NCI-H82 treated with DMSO at 0.1 percent for 48 hours (cell line): ENCODE data around the gene DNAH12.
"Not testable (repeated sequence)": the region's sequence is repeated elsewhere in the genome, so short reads cannot be mapped to it uniquely, and the experiment has no call there.

ENCODE experiments used
- DNase-seq: peaks from one replicate; lab custom pipeline; 2025; ENCODE audit not compliant: unreplicated experiment; lab: John Stamatoyannopoulos, UW

DNAH12 gene

GRCh38 chr3:57335283-57335938 lies 208.7 kb downstream of the DNAH12 start:
- DNase-seq = no peak

GRCh38 chr3:57331078-57331610 lies 213.0 kb downstream of the DNAH12 start:
- no peak for DNase-seq

DNA sequence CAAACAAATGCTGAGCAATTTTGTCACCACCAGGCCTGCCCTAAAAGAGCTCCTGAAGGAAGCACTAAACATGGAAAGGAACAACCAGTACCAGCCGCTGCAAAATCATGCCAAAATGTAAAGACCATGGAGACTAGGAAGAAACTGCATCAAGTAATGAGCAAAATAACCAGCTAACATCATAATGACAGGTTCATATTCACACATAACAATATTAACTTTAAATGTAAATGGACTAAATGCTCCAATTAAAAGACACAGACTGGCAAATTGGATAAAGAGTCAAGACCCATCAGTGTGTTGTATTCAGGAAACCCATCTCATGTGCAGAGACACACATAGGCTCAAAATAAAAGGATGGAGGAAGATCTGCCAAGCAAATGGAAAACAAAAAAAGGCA lies 217.6 kb downstream of the DNAH12 start:
- DNase-seq = not testable (repeated sequence)

DNA sequence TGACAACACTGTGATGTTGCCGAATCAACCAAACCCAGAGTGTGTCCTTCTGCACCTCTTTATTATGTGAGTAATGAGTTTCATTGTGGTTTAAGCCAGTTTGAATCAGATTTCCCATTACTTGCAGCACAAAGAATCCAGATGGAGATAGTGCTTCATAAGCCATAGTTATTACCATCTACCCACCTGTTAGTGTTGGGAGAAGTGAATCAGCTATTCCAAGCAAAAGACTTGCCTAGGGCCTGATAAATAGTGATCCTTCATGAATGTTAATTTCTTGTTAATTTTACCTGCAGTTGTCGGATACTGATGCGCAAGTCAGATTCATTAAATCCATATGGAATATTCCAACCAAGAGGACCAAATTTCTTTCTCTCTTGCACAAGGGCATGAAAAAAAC lies 229.9 kb downstream of the DNAH12 start:
- DNase-seq = no peak

- no peak for DNase-seq
Measured at GRCh38 chr3:57309769-57310360, 234.3 kb downstream of the DNAH12 start.

DNA sequence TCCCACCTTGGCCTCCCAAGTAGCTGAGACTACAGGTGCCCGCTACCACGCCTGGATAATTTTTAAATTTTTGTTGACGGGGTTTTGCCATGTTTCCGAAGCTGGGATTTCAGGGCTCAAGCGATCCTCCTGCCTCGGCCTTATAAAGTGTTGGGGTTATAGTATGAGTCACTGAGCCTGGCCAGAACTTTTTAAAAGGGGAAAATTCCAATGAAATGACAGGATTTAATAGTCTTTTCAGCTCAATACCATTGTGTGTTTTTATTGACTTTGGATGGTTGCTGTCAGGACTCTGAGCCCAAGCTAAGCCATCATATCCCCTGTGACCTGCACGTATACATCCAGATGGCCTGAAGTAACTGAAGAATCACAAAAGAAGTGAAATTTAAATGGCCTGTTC lies 240.6 kb downstream of the DNAH12 start:
- DNase-seq = not testable (repeated sequence)

GRCh38 chr3:57298041-57298440 lies 246.1 kb downstream of the DNAH12 start:
- no peak for DNase-seq

- no peak for DNase-seq
Measured at GRCh38 chr3:57292897-57293526, 251.1 kb downstream of the DNAH12 start.

GRCh38 chr3:57292159-57292896 lies 251.8 kb downstream of the DNAH12 start, which contains the start of gene ASB14:
ASB14 (minus strand) TSS chr3:57292685; CDS start chr3:57292033, 652 bp downstream.
- DNase-seq = no peak

DNA sequence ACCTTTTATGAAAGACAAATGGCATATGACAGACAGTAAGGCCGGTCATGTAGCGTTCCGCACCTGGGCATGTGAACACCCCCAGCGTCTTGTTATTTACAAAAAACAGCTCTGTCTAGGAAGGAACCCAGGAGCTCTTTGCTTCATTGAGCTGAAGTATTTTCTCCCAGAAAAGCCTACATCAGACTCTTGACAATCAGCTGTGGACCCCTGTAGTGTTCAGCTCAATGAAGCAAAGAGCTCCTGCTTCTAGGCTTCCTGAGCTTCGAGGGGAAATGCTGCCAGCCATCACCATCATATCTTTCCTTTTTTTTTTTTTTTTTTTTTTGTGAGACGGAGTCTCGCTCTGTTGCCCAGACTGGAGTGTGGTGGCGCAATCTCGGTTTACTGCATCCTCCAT lies 255.7 kb downstream of the DNAH12 start:
- no peak for DNase-seq

DNA sequence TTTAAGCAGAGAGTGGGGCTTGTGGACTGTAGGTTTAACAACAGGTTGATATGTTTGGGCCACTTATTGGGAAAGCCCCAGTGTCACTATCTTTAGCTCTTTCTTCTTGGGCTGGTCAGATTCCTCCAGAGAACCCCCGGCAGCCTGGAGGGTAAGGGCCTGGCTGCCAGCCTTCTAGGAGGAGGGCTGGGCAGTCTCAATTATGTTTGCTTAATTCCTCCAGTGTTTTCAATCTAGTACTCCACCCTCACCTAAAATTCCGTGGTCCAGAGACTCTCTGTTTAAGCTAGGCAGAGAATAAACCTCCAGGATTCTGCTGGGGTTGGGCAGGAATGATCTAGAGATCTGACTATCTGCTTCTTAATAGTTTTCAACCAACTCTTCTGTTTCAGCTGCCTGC lies 256.9 kb downstream of the DNAH12 start:
- no peak for DNase-seq

- no peak for DNase-seq
Measured at GRCh38 chr3:57283334-57283733, 260.8 kb downstream of the DNAH12 start.

- DNase-seq = no peak
Measured at GRCh38 chr3:57281715-57282114, 262.4 kb downstream of the DNAH12 start.

DNA sequence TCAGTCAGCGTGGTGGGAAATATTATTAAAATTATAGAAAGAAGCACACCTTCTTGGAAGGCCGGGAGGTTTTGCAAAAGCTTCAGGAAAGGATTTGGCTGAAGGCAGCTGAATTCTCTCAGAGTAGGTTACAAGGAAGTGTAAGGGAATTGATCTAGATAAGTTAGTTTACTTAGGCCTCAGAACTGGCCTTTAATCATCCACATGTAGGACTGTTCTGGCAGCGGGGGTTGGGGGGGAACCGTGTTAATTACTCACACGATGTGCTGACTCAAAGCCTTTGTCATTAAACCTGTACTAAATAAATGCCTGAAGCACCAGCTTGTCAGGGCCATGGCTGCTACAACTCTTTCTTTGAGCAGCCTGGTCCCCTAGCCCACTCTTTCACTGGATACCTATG lies 264.5 kb downstream of the DNAH12 start:
- DNase-seq = no peak

GRCh38 chr3:57278237-57278636 lies 265.9 kb downstream of the DNAH12 start:
- DNase-seq = no peak

DNA sequence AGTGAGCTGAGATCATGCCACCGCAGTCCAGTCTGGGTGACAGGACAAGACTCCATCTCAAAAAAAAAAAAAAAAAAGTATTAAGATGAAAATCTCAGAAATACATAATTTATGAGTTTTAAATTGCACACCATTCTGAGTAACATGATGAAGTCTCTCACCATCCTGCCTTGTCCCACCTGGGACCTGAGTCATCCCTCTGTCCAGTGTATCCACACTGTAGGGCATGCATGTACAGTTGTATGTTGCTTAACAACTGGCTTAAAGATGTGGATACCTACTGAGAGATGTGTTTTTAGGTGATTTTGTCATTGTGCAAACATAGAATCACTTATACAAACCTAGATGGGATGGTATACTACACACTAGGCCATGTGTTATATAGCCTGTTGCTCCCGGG lies 268.8 kb downstream of the DNAH12 start:
- DNase-seq = no peak

- no peak for DNase-seq
Measured at GRCh38 chr3:57274845-57275244, 269.3 kb downstream of the DNAH12 start.

DNA sequence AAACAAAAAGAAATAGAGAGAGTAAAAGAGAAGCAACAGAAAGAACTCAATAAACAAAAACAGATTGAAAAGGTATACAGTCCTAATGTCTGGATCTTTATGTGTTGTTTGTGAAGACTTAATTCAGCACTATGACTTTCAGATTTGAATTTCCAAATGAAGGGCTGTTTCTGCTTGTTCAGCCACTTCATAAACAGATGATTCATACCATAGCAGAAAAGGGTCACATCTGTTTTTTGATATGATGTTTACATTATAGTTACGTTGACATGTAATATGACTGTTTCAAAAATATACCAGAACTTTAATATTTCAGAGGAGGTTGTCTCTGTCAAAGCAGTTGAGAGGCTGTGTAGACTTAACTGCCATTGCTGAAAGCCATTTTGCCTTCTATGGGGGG lies 275.7 kb downstream of the DNAH12 start:
- no peak for DNase-seq

DNA sequence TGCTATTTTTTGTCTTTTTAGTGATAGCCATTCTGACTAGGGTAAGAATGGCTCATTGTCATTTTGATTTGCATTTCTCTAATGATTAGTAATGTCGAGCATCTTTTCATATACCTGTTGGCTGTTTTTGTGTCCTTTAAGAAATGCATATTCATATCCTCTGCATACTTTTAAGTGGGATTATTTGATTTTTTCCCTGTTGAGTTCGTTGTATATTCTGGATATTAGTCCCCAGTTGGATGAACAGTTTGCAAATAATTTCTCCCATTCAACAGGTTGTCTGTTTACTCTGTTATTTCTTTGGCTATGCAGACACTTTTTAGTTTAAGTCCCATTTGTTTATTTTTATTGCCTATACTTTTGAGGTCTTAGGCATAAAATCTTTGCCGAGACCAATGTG lies 282.2 kb downstream of the DNAH12 start:
- no peak for DNase-seq

- DNase-seq = no peak
Measured at GRCh38 chr3:57261119-57261518, 283.0 kb downstream of the DNAH12 start.

DNA sequence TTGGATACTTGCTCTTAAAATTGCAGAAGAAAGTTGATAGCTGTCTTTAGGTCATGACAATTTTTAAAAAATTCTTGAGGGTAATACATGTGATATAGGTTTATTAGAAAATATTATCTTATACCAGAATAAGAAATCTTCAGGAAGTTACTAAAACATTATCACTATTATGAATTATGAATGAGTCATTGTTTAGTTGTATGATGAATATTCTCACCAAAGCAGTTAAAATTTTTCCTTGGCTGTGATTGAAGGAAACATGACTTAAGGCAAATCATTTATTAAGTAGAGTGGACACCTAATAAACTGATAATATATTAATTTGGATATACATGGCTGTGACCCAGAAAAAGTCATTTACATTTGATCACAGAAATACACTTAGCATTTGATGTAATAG lies 286.5 kb downstream of the DNAH12 start:
- DNase-seq = no peak

- no peak for DNase-seq
Measured at GRCh38 chr3:57256844-57257243, 287.3 kb downstream of the DNAH12 start.
